Neural cell (in vitro differentiated cells): ENCODE data around the gene FARP1.
"Not testable (repeated sequence)": the region's sequence is repeated elsewhere in the genome, so short reads cannot be mapped to it uniquely, and the experiment has no call there.

Experiments
- EP300 ChIP-seq: fragments of 450-650 bp; conservative IDR thresholded peaks from 2 replicates; pipeline ENCODE4 v1.6.1; 2014; ENCODE audit warnings: antibody characterized with exemption, mild to moderate bottlenecking, moderate library complexity; ENCODE audit not compliant: poor library complexity, severe bottlenecking
- EZH2 ChIP-seq: fragments of 200-600, 300-800 bp; shearing (Covaris generic), sonication (generic); IDR thresholded peaks from 2 replicates; pipeline ENCODE4 v1.6.1; 2014; ENCODE audit warnings: antibody characterized with exemption, low read length, borderline replicate concordance, mild to moderate bottlenecking; ENCODE audit not compliant: insufficient read depth, poor library complexity, severe bottlenecking
- POLR2AphosphoS5 ChIP-seq: IDR thresholded peaks from 2 replicates; pipeline ENCODE4 v1.6.1; 2012
- RAD21 ChIP-seq: fragments of 450-650 bp; conservative IDR thresholded peaks from 2 replicates; pipeline ENCODE4 v1.6.1; 2014; ENCODE audit warnings: antibody characterized with exemption, mild to moderate bottlenecking, moderate library complexity
- TF ChIP-seq, protein P1 (sequence below): fragments of 450-650 bp; IDR thresholded peaks from 2 replicates; pipeline ENCODE4 v1.5.1; 2014; ENCODE audit warnings: antibody characterized with exemption, mild to moderate bottlenecking, moderate library complexity; ENCODE audit not compliant: poor library complexity, severe bottlenecking

DNA sequence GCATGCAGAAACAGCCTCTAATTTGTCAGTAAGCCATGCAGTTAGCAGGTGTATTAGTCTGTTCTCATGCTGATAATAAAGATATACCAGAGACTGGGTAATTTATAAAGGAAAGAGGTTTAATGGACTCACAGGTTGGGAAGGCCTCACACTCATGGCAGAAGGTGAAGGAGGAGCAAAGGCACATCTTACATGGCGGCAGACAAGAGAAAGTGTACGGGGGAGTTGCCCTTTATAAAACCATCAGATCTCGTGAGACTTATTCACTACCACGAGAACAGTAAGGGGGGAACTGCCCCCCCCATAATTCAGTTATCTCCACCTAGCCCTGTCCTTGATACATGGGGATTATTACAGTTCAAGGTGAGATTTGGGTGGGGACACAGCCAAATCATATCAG lies 87.9 kb downstream of the FARP1 start:
- not testable (repeated sequence) for TF ChIP-seq RAD21, POLR2AphosphoS5, EP300, EZH2
- TF ChIP-seq, protein P1, sequence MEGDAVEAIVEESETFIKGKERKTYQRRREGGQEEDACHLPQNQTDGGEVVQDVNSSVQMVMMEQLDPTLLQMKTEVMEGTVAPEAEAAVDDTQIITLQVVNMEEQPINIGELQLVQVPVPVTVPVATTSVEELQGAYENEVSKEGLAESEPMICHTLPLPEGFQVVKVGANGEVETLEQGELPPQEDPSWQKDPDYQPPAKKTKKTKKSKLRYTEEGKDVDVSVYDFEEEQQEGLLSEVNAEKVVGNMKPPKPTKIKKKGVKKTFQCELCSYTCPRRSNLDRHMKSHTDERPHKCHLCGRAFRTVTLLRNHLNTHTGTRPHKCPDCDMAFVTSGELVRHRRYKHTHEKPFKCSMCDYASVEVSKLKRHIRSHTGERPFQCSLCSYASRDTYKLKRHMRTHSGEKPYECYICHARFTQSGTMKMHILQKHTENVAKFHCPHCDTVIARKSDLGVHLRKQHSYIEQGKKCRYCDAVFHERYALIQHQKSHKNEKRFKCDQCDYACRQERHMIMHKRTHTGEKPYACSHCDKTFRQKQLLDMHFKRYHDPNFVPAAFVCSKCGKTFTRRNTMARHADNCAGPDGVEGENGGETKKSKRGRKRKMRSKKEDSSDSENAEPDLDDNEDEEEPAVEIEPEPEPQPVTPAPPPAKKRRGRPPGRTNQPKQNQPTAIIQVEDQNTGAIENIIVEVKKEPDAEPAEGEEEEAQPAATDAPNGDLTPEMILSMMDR = not testable (repeated sequence)
